Measurements from ENCODE around the gene CDH6.
"Not testable (repeated sequence)": the region's sequence is repeated elsewhere in the genome, so short reads cannot be mapped to it uniquely, and the experiment has no call there.

CDH6 gene

DNA sequence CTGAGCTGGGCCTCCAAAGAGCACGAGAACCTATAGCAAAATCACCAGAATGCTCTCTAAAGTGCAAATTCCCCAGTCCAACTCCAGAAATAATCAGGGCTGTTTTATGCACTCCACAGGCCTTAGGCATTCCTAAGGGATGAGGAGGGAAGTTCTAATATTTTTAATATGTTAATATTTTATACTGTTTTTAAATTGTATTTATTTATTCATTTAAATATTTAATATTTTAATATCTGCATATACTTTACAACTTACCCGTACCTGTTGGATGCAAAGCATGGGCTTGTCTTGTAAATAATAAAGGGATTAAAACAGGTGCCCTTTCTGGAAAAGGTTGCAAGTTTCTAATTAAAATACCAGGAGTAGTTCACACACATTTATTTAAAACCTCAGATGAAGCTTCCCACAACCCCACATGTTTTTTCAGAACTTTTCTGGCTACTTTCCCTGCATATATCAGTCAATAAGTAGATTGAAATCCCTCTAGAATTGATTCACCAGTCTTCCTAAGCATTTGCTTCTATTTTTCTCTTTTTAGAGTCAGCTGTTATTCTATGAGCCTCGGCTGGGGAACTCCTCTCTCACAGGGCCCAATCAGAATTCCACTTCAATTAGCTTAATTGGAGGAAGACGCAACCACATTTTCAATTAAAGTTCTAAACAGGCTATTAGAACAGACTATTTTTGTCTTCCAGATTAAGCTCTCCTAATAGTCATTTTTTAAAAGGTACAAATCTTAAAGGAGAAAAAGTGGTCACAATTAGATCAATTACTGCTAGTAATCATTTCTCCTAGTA, 140.8 kb downstream of the CDH6 start:
- DNase-seq: no peak

GRCh38 chr5:31335456-31335855, 142.0 kb downstream of the CDH6 start:
- DNase-seq: no peak

GRCh38 chr5:31343946-31344345, 150.5 kb downstream of the CDH6 start:
- no peak for DNase-seq

DNA sequence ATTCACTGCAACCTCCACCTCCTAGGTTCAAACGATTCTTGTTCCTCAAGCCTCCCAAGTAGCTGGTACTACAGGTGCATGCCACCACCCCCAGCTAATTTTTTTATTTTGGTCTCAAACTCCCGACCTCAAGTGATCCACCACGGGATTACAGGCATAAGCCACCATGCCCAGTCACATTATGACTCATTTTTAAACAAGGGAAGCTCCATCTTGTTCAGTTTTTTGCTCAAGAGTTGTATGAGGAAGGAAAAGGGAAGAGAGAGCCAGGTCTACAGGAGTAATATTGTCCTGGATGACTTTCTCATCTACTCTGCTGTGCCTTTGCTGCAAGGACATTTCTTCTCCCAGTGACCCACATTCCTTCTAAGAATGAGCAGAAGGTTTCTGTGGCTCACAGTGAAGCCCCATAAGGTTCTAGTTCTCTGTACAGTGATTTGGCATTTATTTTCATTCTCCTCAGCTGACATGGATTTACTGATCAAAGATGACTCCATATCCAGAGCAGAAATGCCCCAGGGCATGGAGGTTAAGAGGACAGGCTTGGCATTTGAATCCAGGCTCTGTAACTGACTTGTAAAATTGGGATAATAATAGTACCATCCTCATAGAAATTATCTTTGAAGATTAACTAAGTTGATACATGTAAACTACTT, 153.5 kb downstream of the CDH6 start:
- DNase-seq: no peak

GRCh38 chr5:31347552-31347905, 154.0 kb downstream of the CDH6 start:
- no peak for DNase-seq

DNA sequence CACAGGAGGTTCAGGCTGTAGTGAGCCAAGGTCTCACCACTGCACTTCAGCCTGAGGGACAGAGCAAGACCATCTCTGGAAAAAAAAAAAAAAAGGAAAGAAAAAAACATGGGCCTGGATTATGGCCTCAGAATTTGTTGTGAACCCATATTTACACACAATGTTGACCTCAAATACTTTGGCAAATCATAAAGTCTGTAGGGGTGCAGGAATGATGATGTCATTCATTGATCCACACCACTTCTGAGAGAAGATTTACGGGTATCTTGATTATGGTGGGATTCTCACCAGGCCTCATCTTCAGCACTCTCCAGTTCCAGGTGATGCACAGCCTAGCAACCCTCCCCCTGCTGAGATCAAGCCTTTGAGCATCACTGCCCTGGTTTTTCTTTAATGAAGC, 156.9 kb downstream of the CDH6 start:
- DNase-seq: no peak

DNA sequence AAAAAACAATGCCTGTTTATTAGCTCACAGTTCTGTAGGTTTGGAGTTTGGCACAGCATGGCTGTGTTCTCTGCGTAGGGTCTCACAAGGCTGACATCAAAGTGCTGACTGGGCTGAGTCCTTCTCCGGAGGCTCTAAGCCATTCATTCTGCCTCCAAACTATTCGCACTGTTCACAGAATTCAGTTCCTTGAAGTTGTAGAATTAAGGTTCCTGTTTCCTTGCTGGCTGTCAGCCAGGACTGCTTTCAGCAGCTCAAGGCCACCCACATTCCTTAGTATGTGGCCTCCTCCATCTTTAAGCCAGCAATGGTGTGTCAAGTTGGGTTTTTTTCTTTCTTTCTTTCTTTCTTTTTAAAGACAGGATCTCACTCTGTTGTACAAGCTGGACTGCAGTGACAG, 161.9 kb downstream of the CDH6 start:
- no peak for DNase-seq

DNA sequence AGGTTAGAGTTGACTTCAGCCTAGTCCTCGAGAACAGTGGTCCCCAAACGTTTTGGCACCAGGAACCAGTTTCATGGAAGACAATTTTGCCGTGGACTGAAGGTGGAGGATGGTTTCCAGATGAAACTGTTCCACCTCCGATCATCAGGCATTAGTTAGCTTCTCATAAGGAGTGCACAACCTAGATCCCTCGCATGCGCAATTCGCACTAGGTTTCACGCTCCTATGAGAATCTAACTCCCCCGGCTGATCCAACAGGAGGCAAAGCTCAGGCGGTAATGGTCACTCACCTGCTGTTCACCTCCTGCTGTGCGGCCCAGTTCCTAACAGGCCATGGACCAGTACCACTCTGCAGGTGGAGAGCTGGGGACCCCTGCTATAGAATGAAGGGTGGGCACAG, 163.6 kb downstream of the CDH6 start:
- no peak for DNase-seq

GRCh38 chr5:31359839-31360238, 166.4 kb downstream of the CDH6 start:
- DNase-seq: no peak

- no peak for DNase-seq
Measured at GRCh38 chr5:31361234-31361633, 167.7 kb downstream of the CDH6 start.

GRCh38 chr5:31361704-31362528, 168.4 kb downstream of the CDH6 start:
- DNase-seq: not testable (repeated sequence)

GRCh38 chr5:31362529-31362900, 169.0 kb downstream of the CDH6 start:
- no peak for DNase-seq

DNA sequence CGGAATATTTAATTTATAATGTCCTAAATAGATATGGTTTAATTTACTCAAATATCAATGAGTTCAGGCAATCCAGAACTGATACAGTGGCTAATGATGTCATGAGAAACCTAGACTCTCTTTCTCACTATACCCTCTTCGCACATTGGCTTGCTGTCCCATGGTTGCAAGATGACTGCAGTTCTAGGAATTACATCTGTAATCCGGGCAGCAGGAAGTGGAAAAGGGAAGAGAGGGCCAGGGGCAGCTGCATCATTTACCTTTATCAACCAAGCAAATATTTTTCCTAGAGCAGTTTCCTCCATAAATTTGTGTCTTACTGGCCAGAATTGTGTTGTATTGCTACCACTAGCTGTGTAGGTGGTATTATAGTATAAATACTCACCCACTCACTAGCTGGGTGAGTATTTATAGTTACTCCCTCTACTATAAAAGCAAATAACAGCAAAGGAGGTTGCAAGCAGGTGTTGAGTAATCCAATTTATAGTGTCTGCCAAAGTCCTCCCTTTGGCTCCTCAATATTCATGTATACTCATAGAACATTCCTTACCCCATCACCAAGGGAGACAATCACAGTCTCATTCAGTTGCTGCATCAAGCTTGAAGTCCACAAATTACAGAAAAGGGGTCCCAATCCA, 169.6 kb downstream of the CDH6 start:
- no peak for DNase-seq

- no peak for DNase-seq
Measured at GRCh38 chr5:31364881-31365636, 171.6 kb downstream of the CDH6 start.

DNA sequence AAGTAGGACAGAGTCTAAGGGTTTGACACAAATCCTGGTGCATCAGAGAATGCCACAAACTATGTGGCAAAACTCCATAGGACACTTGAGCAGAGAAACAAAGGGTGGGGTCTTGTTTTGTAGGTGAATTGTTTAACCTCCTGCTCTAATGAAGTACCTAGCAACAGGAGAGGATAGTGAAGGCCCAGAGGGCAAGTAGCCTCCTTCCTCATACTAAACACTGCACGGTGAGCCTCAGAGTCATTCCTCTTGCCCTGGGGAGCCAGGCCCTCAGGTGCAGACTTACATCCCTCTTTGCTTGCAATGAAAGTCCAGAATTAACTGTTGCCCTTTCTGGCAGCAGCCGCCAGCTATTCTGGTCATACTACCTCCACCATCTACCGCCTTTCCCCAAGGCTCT, 172.3 kb downstream of the CDH6 start:
- no peak for DNase-seq

DNA sequence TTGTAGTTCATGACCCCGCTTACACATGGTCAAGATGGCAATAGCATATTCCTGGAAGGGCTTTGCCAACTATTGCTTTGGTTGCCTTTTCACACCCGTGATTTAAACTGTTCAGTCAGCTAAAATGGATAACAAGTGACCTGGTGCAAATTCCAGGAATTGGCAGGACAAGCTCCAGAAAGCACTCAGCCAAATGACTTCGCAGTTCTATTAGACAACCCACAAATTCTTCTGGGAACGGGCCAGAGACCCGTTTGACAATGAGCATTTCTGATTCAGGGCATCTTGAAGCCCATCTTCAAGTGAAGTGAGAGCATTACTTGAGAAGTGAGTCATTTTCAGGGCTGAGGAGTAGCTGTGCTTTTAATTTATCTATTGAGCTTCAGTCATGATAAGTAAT, 173.5 kb downstream of the CDH6 start:
- DNase-seq: no peak

DNA sequence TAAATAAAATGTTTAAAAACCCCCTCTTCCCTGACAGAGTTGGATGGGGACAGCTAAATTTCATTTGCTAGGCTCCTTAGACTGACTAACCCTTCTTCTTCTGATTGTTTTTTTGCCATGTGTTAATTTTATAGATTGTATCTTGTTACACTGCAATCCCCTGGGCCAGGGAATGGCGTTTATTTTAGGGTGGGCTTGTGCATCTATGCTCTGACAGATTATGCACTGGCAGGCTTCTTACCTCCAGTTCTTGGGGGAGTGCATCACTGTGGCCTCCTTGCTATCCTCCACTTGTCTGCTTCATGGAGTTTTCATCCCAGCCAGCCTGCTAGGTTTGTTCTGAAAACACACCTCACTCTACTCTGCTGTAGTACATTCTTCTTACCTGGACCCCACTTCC, 178.6 kb downstream of the CDH6 start:
- DNase-seq: no peak

DNA sequence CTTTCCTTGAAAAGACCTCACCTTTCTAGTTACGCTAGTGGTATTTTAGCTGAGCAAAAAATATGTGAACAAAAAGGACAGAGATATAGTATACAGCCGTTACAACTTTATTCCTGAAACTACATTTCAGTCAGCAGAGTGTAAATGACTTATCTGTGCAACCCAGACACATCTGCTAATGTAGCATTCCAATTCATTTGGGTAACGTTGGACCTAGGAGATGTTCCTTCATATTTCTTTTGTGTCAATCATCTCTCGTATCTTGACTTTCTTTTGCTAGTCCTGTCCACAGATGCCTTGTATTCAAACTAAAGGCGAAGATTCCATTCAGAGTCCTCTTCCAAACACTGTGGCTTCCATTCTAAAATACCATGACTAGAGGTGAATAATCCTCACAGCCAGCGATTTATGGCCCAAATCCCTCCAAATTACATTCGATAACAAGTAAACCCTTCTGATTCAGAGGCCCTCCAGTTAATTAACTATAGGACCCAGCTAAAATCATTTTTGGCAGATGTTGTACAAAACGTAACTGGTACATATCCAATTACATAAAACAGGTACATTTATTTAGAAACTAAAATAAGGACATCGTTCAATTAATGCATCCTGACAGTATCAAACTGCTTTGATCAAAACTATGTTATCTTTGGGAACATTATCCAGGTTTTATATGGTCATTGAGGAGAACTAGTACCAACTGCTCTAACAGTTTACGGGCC, 182.7 kb downstream of the CDH6 start:
- no peak for DNase-seq

DNA sequence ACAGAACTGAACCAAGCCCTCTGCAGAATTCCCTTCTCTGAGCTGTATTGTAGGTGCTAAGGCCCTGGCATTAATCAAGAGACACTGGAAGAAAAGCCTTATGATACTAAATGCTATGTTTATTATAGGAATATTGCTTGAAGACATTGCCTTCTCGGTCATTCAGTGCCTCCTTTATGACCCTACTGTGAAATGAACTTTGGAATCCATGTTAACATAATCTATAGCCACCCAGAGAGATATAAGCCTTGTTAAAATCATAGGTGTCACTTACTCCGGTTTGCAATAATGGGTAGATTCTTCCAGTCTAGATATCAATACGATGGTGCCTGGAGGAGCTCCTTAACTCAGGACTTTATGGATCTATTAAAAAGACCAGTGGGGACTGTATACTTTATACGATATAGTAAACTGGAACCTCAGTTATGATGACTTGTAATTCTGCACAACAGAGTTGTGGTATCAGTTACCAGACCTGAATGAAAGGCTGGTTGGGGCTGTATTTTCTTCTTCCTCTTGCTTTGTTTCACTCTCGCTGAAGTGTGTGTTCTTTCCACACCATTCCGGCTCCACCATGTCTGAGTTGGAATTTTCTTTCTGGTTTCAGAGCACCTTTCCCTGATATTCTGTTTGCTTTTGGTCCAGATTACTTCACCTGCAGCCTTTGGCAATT, 183.9 kb downstream of the CDH6 start:
- DNase-seq: no peak

DNA sequence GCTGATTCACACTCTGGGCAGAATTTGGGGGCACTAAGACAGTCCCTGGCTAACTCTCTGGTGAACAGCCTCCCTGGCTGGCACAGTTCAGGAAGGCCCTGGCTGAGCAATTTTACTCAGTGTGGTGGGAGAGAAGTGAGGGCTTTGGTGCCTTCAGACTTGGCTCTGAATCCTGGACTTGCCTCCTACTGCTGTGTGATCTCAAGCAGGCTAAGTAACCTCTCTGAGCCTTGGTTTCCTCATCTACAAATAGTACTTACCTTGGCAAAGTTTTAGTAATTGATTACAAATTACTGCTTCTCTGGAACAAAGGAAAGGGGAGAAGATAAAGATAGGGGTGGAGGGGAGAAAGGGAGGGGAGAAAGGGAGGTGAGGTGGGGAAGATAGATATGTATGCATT, 184.7 kb downstream of the CDH6 start:
- DNase-seq: no peak
